Small intestine (tissue), 7 donors: ENCODE data around the gene STUB1. TPM values are rescaled to one million over a fixed set of nuclear protein-coding genes. Genes with fewer than 3 reads are reported as not detected.

Experiments used
- DNase-seq, 2 donors: peaks; one replicate each; pipeline versions ENCODE4 v3.0.0 to v3.0.0-alpha.2; 2013
- FAIRE-seq: peaks from 2 replicates; lab custom pipeline; 2012; peaks lifted over from hg19 to GRCh38; lab: Jason Lieb, UNC
- H3K27ac ChIP-seq, 3 donors: one replicate each; pipeline ENCODE4 v1.5.1; 2013; ENCODE audit warnings: low read length in 2 of 3, mild to moderate bottlenecking in 2 of 3, control low read depth in 1 of 3, inconsistent platforms in 1 of 3, low read depth in 1 of 3, moderate library complexity in 1 of 3
- H3K27me3 ChIP-seq, 3 donors: one replicate each; pipeline ENCODE4 v1.6.1; 2013; ENCODE audit warnings: low read length in 3 of 3, inconsistent platforms in 1 of 3; ENCODE audit not compliant: control insufficient read depth in 3 of 3, insufficient read depth in 3 of 3
- H3K36me3 ChIP-seq, 3 donors: one replicate each; pipeline ENCODE4 v1.6.1; 2013; ENCODE audit warnings: low read length in 3 of 3, inconsistent platforms in 1 of 3, low read depth in 1 of 3, mild to moderate bottlenecking in 1 of 3, moderate library complexity in 1 of 3; ENCODE audit not compliant: control insufficient read depth in 3 of 3, insufficient read depth in 2 of 3
- H3K4me1 ChIP-seq, 3 donors: one replicate each; pipeline ENCODE4 v1.6.1; 2013; ENCODE audit warnings: low read length in 2 of 3, inconsistent platforms in 1 of 3, low read depth in 1 of 3, mild to moderate bottlenecking in 1 of 3, moderate library complexity in 1 of 3; ENCODE audit not compliant: control insufficient read depth in 3 of 3, insufficient read depth in 2 of 3
- H3K4me3 ChIP-seq, 3 donors: one replicate each; pipeline ENCODE4 v1.5.1; 2013; ENCODE audit warnings: low read length in 3 of 3, control low read depth in 1 of 3, inconsistent platforms in 1 of 3, low read depth in 1 of 3, mild to moderate bottlenecking in 1 of 3, moderate library complexity in 1 of 3
- H3K9me3 ChIP-seq, 2 donors: one replicate each; pipeline ENCODE4 v1.6.1; 2013; ENCODE audit warnings: low read depth in 1 of 2, low read length in 1 of 2; ENCODE audit not compliant: control insufficient read depth in 2 of 2, insufficient read depth in 1 of 2
- WGBS, 3 donors: extraction: QIAGEN DNeasy Blood & Tissue Kit; methylation state at CpG; one replicate each; pipeline ENCODE4 v1.1.7; 2013; 5-methylcytosine and 5-hydroxymethylcytosine counted together
- polyA plus RNA-seq, 4 donors: library from polyadenylated mRNA; stranded (reverse) in 3 of 4; unstranded in 1 of 4; fragments of 200-250 nt in 3 of 4; fragments of 120-200 nt in 1 of 4; gene quantifications; one replicate each; pipeline versions ENCODE4 v1.2.1 to v1.2.3, GENCODE V29; 2013
- donor health status: healthy with polysubstance abuse.
- donor health status: control.
- donor health status: control.
- donor health status: Bipolar disorder and iron deficiency.
- donor health status: healthy.

Gene STUB1
- polyA plus RNA-seq, 4 donors: 66.2 to 122 (median 118) TPM

- DNase-seq (no peak), FAIRE-seq (no peak)
- H3K27ac ChIP-seq: no peak overlapping the region
- H3K9me3 ChIP-seq: no peaks in the 10 kb centered on the region
- H3K36me3 ChIP-seq: peaks cover 2 to 80% (median 12%) of the 10 kb centered on the region in 3 donors
- H3K4me3 ChIP-seq: no peak overlapping the region
- 91 to 97% (median 93%) methylated on average over 12 of the region's 12 CpGs for WGBS, 3 donors
- peaks cover 0 to 6% (median 2%) of the 10 kb centered on the region in 3 donors for H3K27me3 ChIP-seq
- H3K4me1 ChIP-seq: peaks cover 0 to 12% (median 4%) of the 10 kb centered on the region in 3 donors
Observed at GRCh38 chr16:732332-732731, 52.1 kb downstream of the STUB1 start.

Other genes starting within 250 kb of the STUB1 start
- 100 to 1,000 TPM in 1 of 4 donors, 10 to 100 TPM in 3; 51.3 to 105 (median 70.2) TPM for gene CAPN15, start 152.7 kb upstream of the STUB1 start, polyA plus RNA-seq
- gene PRR35, start 120.0 kb upstream of the STUB1 start, polyA plus RNA-seq: not detected
- gene NHLRC4, start 113.4 kb upstream of the STUB1 start, polyA plus RNA-seq: 1 to 10 TPM in 1 of 4 donors, under 1 TPM in 2, not detected in 1; 0.45 to 2.2 (median 0.79) TPM
- gene PIGQ, start 110.4 kb upstream of the STUB1 start, polyA plus RNA-seq: 10 to 100 TPM; 21.3 to 43.5 (median 28.0) TPM
- gene RAB40C, start 90.3 kb upstream of the STUB1 start, polyA plus RNA-seq: 10 to 100 TPM; 28.9 to 49.0 (median 34.6) TPM
- gene WFIKKN1, start 49.4 kb upstream of the STUB1 start, polyA plus RNA-seq: 1 to 10 TPM in 3 of 4 donors, under 1 TPM in 1; 0.60 to 7.6 (median 3.6) TPM
- gene METTL26, start 44.1 kb upstream of the STUB1 start, polyA plus RNA-seq: 100 to 1,000 TPM in 3 of 4 donors, 10 to 100 TPM in 1; 54.4 to 135 (median 113) TPM
- 100 to 1,000 TPM in 3 of 4 donors, 10 to 100 TPM in 1; 43.4 to 279 (median 166) TPM for gene MCRIP2, start 38.6 kb upstream of the STUB1 start, polyA plus RNA-seq
- gene WDR90, start 31.0 kb upstream of the STUB1 start, polyA plus RNA-seq: 10 to 100 TPM; 15.7 to 36.5 (median 25.6) TPM
- gene RHOT2, start 12.3 kb upstream of the STUB1 start, polyA plus RNA-seq: 100 to 1,000 TPM in 3 of 4 donors, 10 to 100 TPM in 1; 89.3 to 207 (median 159) TPM
- 1 to 10 TPM; 2.7 to 6.2 (median 4.7) TPM for gene RHBDL1, start 4.7 kb upstream of the STUB1 start, polyA plus RNA-seq
- gene JMJD8, start 3.9 kb downstream of the STUB1 start, polyA plus RNA-seq: 10 to 100 TPM; 23.0 to 46.2 (median 31.9) TPM
- 10 to 100 TPM in 1 of 4 donors, 1 to 10 TPM in 3; 5.4 to 11.7 (median 9.3) TPM for gene WDR24, start 10.0 kb downstream of the STUB1 start, polyA plus RNA-seq
- 1 to 10 TPM in 3 of 4 donors, under 1 TPM in 1; 0.81 to 3.4 (median 1.2) TPM for gene FBXL16, start 25.4 kb downstream of the STUB1 start, polyA plus RNA-seq
- gene METRN, start 34.7 kb downstream of the STUB1 start, polyA plus RNA-seq: 10 to 100 TPM in 2 of 4 donors, 1 to 10 TPM in 2; 4.9 to 14.1 (median 9.3) TPM
- 10 to 100 TPM; 23.0 to 55.5 (median 38.1) TPM for gene ANTKMT, start 40.7 kb downstream of the STUB1 start, polyA plus RNA-seq
- 1 to 10 TPM in 1 of 4 donors, under 1 TPM in 2, not detected in 1; 0.72 to 1.6 (median 0.95) TPM for gene CCDC78, start 46.0 kb downstream of the STUB1 start, polyA plus RNA-seq
- gene HAGHL, start 46.7 kb downstream of the STUB1 start, polyA plus RNA-seq: 1 to 10 TPM; 1.4 to 4.8 (median 3.4) TPM
- 10 to 100 TPM; 32.5 to 68.0 (median 44.7) TPM for gene CIAO3, start 60.6 kb downstream of the STUB1 start, polyA plus RNA-seq
- gene MSLN, start 80.3 kb downstream of the STUB1 start, polyA plus RNA-seq: 10 to 100 TPM in 1 of 4 donors, 1 to 10 TPM in 3; 1.3 to 29.7 (median 4.5) TPM
- gene RPUSD1, start 108.0 kb downstream of the STUB1 start, polyA plus RNA-seq: 10 to 100 TPM; 17.6 to 26.2 (median 21.6) TPM
- 10 to 100 TPM in 2 of 4 donors, 1 to 10 TPM in 2; 5.6 to 24.6 (median 13.5) TPM for gene CHTF18, start 108.2 kb downstream of the STUB1 start, polyA plus RNA-seq
- gene GNG13, start 120.3 kb downstream of the STUB1 start, polyA plus RNA-seq: 1 to 10 TPM in 2 of 4 donors, under 1 TPM in 2; 0.73 to 3.0 (median 1.9) TPM